Measurements from ENCODE around the gene SLC2A6. TPM values are rescaled to one million over a fixed set of nuclear protein-coding genes. Genes with fewer than 3 reads are reported as not detected.

Gene SLC2A6
- total and polyA plus RNA-seq, 2 of the 8 experiments (the other 6 are each of a cell fraction or from before 2014, with no cell fraction given) = 16.6 to 17.8 TPM

GRCh38 chr9:133459476-133460404, 19.2 kb downstream of the SLC2A6 start, which contains the start of gene CACFD1 (continued):
- peak; percentile 56 for TF ChIP-seq KDM4A (IDR thresholded peaks at IDR 0.05; ENCODE audit: low read depth, low read length, severe bottlenecking)
- no peak for TF ChIP-seq KDM1A (IDR thresholded peaks at IDR 0.05; ENCODE audit: borderline replicate concordance, low read length)
- peak; percentile 27; the same call in 1 of the 2 replicates for TF ChIP-seq USF2 (IDR thresholded peaks at IDR 0.05; ENCODE audit: low read length)
- peak; percentile 53; the same call in 1 of the 2 replicates for TF ChIP-seq TBP (IDR thresholded peaks at IDR 0.05; ENCODE audit: low read depth, low read length)
- no peak for TF ChIP-seq SAP30 (IDR thresholded peaks at IDR 0.05; ENCODE audit: insufficient read depth, insufficient replicate concordance, low read length)
